NCI-H128 (cell line): ENCODE measurements around the gene RAB33B.
"Not testable (repeated sequence)": the region's sequence is repeated elsewhere in the genome, so short reads cannot be mapped to it uniquely, and the experiment has no call there.

ENCODE experiments used
- DNase-seq: peaks from one replicate; lab custom pipeline; 2025; ENCODE audit not compliant: unreplicated experiment; lab: John Stamatoyannopoulos, UW

RAB33B gene

DNA sequence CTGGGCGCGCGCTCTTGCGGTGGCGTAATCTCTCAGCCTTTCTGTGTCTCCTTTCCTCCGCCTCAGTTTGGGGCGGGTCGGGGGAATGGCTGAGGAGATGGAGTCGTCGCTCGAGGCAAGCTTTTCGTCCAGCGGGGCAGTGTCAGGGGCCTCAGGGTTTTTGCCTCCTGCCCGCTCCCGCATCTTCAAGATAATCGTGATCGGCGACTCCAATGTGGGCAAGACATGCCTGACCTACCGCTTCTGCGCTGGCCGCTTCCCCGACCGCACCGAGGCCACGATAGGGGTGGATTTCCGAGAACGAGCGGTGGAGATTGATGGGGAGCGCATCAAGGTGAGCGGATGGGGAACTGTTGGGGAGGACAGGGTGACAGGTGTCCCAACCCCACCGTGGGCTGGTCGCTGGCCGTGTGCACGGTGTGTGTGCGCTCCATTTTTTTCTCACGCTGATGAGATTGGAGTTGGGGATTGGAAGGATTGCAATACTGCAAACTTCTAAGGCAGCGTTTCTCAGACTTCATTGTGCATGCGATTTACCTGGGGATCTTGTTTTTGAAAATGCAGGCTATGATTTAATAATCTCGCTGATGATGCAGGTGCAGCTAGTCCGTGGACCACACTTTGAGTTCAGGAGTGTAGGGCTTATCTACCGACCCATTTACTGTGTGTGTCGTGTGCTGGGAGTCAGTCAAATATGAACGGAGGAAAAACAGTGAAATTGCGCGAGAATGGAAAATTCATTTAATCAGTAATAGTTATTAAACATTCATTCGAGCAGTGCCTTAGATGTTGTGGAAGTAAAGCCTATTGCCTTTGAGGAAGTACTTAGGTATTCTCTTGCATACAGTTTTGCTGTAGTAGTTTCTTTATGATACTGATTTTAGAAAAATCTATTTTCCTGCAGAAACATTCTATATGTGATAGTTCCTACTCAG lies at the start of gene RAB33B:
RAB33B (plus strand) TSS at position 11 of the 935 bp plus-strand sequence; CDS start at position 86, 75 bp downstream.
- DNase-seq: no peak

DNA sequence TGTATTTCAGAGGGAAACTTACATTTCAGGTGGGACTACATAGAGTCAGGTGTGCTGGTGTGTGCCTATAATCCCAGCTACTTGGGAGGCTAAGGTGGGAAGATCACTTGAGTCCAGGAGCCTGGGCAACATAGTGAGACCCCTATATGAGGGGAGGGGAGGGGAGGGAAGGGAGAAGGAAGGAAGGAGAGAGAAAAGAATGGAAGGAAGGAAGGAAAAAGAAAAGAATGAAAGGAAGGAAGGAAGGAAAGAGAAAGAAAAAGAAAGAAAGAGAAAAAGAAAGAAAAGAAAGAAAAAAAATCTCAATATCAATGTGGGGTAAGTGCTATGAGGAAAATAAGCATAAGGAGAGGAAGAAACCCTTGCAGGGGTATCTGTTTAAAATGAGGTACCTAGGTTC lies 43.6 kb upstream of the RAB33B start:
- DNase-seq: no peak

GRCh38 chr4:139414671-139415210 lies 39.2 kb upstream of the RAB33B start:
- DNase-seq: not testable (repeated sequence)

DNA sequence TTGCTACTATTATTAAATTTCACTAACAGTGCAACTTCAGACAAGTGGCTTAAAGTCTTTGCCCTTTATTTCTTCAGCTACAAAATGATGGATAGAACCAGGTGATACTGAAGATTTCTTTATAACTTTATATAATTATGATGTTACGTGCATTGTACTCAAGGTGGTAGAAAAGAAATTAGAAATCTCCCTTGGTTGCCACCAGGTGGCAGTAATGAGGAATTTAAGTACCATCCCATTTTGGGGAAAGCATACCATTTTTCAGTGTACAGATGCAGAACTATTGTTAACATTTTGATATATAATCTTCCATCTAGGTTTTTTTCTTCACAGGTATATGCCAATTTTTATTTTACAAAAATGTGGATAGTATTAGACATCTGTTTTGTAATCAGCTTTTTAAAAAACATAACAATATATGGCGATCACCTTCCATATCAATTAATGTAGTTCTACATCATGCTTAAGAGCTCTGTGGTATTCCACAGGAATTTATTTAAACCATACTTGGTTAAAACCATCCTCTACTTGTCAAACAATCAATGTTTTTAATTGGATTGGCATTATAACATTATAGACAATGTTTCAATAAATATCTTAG lies 37.7 kb upstream of the RAB33B start:
- DNase-seq: no peak

GRCh38 chr4:139419388-139419914 lies 34.5 kb upstream of the RAB33B start:
- no peak for DNase-seq

DNA sequence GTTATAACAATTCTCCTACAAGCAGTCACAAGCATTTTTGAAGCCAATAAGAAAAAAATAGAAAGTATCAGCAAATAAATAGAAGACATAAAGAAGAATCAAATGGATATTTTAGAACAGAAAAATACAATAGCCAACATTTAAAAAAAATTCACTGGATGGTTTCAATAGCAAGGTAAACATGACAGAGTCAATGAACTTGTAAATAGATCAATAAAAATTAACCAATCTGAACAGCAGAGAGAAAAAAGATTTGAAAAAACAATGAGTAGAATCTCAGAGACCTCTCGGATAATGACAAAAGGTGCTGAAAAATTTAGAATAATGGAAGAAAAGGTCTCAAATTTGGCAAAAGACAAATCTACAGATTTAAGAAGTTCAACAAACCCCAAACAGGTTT lies 33.3 kb upstream of the RAB33B start:
- DNase-seq: no peak

DNA sequence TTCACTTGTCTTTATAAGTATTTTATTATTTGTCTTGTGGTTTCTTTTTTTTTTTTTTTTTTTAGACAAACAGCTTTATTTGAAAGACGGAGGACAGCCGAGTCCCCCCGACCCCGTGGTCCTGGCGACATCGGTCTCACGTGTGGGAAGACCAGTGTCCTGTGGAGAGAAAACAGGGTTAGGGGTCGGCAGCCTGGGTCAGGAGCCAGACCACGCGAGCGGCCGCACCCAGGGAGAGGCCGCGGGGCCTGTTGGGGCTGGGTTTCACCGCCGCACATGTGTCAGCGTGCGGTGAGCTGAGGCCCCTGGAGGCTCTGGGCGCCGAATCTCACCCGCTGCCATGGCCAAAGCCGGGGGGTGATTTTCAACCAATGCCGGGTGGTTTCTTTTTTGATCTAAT lies 17.8 kb upstream of the RAB33B start:
- DNase-seq: no peak

DNA sequence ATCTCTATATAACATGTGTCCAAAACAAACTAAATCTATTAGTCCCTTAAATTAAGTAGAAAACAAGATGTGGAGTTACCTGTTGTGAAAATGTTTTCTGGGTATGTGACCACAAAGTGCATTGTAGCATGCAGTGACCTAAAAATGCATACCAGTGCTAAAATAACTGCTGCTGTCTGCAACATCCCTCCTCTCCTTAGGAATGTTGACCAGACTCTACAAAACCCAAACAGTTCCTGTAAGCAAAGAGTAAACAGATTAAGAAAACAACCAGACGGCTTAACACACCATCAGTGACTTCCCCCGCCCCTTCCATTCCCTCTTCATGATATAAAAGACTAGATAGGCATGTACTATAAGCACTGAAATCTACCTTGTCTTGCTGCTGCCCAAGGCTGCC lies 15.8 kb upstream of the RAB33B start:
- no peak for DNase-seq

GRCh38 chr4:139441029-139441428 lies 12.9 kb upstream of the RAB33B start:
- DNase-seq: no peak

GRCh38 chr4:139443661-139444060 lies 10.3 kb upstream of the RAB33B start:
- no peak for DNase-seq

DNA sequence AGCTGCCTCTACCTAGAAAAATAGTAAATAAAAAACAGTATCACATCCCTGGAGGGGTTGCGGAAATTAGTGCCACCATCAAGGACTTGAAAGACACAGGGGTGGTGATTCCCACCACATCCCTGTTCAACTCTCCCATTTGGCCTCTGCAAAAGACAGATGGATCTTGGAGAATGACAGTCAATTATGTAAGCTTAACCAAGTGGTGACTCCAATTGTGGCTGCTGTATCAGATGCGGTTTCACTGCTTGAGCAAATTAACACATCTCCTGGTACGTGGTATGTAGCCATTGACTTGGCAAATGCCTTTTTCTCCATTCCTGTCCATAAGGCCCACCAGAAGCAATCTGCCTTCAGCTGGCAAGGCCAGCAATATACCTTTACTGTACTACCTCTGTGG lies 9.0 kb upstream of the RAB33B start:
- DNase-seq: not testable (repeated sequence)

GRCh38 chr4:139447078-139447477 lies 6.8 kb upstream of the RAB33B start:
- DNase-seq: not testable (repeated sequence)

DNA sequence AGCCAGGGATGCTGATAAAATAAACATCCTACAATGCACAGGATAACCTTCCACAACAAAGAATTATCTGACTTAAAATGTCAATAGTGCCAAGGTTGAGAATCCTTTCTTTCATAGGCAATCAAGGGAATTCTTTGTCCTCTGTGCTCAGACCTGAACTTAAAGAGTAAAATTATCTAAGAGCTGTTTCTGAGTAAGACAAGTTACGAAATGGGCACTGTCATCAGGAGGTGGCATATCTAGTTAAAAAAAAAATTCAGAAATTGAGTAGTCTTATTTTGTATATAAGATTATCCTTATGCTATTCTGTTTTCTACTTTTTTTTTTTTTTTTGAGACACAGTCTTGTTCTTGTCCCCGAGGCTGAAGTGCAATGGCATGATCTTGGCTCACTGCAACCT lies 3.3 kb upstream of the RAB33B start:
- DNase-seq: no peak

GRCh38 chr4:139451997-139452396 lies 1.9 kb upstream of the RAB33B start:
- DNase-seq: no peak

DNA sequence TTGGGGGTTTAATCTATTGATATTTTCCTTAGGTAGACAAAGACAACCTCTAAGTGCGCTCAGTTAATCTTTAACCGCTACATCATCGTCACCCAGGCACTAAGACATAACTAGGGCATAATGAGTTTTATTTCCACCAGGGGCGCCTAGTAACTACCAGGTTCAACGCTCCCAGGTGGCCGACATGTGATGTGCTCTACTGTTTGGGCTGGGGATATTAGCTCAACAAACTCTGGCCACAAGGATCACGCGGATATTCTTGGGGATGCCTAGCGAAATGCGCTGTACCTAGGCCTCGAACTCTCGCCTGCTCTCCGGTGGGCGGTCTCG lies 915 bp upstream of the RAB33B start:
- peak; percentile 12 for DNase-seq

- peak; percentile 71 for DNase-seq
Observed at GRCh38 chr4:139453371-139454110, 380 bp upstream of the RAB33B start.

- DNase-seq: no peak
Observed at GRCh38 chr4:139455126-139455538, 1.2 kb downstream of the RAB33B start.

DNA sequence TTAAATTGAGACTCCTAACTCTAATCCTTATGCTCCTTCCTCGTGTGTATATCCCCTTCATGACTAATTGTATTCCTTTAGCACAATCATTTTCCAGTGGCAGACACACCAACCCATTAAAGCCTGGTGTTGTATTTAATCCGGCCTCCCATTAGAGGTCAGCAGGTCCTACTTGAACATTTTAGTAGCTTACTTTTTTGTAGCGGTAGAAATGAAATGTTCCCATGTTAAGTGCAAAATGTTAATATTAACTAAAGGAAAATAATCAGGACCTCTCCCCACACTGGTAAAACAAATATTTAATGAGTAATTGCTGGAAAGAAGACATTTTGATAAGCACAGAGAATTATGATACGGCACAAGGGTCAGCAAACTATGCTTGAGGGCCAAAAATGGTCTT lies 3.4 kb downstream of the RAB33B start:
- no peak for DNase-seq

- no peak for DNase-seq
Observed at GRCh38 chr4:139458543-139458942, 4.6 kb downstream of the RAB33B start.

DNA sequence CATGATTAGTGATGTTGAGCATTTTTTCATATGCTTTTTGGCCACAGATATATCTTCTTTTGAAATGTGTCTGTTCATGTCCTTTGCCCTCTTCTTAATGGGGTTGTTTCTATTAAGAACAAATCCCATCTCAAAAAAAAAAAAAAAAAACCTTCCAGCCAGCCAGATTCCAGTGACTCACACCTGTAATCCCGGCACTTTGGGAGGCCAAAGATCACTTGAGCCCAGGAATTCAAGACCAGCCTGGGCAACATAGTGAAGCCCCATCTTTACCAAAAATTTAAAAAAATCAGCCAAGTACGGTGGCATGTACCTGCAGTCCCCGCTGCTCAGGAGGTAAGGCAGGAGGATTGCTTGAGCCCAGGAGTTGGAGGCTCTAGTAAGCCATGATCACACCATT lies 5.1 kb downstream of the RAB33B start:
- DNase-seq: no peak

- DNase-seq: no peak
Observed at GRCh38 chr4:139460565-139460964, 6.6 kb downstream of the RAB33B start.
